ENCODE results near the gene AGO3. TPM values are rescaled to one million over a fixed set of nuclear protein-coding genes. Genes with fewer than 3 reads are reported as not detected.
"Not testable (repeated sequence)": the region's sequence is repeated elsewhere in the genome, so short reads cannot be mapped to it uniquely, and the experiment has no call there.

The AGO3 gene
- total and polyA plus RNA-seq, 9 donors: 5.6 to 25.9 (median 9.6) TPM

DNA sequence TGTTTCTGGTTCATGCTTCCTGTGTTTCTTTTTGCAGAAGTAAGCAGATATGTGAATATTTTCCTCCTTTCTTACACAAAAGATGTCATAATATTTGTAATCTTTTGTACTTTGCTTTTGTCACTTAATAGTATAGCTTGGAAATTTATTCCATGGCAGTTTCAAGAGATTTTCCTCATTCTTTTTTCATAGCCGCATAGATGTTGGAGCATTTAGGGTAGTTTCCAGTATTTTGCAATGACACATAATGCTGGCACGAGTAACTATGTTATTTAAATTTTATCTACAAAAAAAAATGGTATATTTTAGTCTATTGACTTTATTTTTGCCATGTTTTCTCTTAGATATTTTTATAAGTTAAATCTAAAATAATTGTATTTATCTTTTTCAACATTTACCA lies 40.7 kb downstream of the AGO3 start:
- Histone ChIP-seq H3K27ac (ENCODE audit: low read length) (no peak overlapping the region), H3K9me3 (replicated peaks; ENCODE audit: control insufficient read depth, low read depth, low read length) (no peaks in the 10 kb centered on the region), H3K4me1 (ENCODE audit: control insufficient read depth, insufficient read depth, low read length) (no peaks in the 10 kb centered on the region), H3K36me3 (ENCODE audit: control insufficient read depth, insufficient read depth, low read length) (peaks cover 7% of the 10 kb centered on the region), H3K4me3 (ENCODE audit: low read length) (no peak overlapping the region), H3K27me3 (ENCODE audit: control insufficient read depth, insufficient read depth, low read length) (no peaks in the 10 kb centered on the region)
- DNase-seq: no peak
- WGBS (ENCODE audit: insufficient coverage): no CpG with 5 or more reads among the region's 2 CpGs

DNA sequence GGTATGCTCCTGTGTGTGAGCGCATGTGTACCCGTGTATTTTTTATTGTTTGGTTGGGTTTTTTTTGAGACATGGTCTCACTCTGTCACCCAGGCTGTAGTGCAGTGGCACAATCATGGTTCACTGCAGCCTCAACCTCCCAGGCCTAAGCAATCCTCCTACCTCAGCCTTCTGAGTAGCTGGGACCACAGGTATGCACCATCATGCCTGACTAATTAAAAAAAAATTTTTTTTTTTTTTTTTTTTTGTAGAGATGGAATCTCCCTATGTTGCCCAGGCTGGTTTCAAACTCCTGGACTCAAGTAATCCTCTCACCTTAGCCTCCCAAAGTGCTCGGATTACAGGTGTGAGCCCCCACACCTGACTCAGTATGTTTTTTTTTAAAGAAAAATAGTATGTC lies 41.7 kb downstream of the AGO3 start:
- WGBS (ENCODE audit: insufficient coverage): no CpG with 5 or more reads among the region's 3 CpGs
- not testable (repeated sequence) for H3K27ac ChIP-seq (ENCODE audit: low read length); H3K36me3 ChIP-seq (ENCODE audit: control insufficient read depth, insufficient read depth, low read length); H3K27me3 ChIP-seq (ENCODE audit: control insufficient read depth, insufficient read depth, low read length); H3K4me1 ChIP-seq (ENCODE audit: control insufficient read depth, insufficient read depth, low read length); H3K9me3 ChIP-seq (replicated peaks; ENCODE audit: control insufficient read depth, low read depth, low read length); DNase-seq; H3K4me3 ChIP-seq (ENCODE audit: low read length)

DNA sequence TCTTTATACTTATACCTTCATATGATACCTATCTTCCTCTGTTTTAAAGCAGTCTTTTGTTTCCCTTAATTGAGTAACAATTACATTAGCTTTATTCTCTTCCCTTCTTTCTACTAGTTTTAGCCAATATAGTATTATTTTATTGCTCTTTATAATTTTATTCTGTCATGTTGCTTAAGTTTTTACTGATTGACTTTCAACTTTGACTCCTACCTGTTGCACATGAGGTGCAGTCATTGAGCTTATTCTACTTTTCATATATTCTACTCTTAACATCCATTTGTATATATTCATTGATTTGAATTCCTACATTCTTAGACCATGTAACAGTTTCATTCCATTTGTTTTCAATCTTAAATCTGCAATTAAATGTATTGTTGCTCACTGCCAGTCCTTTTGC lies 49.2 kb downstream of the AGO3 start:
- Histone ChIP-seq H3K4me1 (ENCODE audit: control insufficient read depth, insufficient read depth, low read length) (no peaks in the 10 kb centered on the region), H3K27ac (ENCODE audit: low read length) (no peak overlapping the region), H3K36me3 (ENCODE audit: control insufficient read depth, insufficient read depth, low read length) (peaks cover 8% of the 10 kb centered on the region), H3K27me3 (ENCODE audit: control insufficient read depth, insufficient read depth, low read length) (no peaks in the 10 kb centered on the region), H3K9me3 (replicated peaks; ENCODE audit: control insufficient read depth, low read depth, low read length) (no peaks in the 10 kb centered on the region), H3K4me3 (ENCODE audit: low read length) (no peak overlapping the region)
- no peak for DNase-seq

DNA sequence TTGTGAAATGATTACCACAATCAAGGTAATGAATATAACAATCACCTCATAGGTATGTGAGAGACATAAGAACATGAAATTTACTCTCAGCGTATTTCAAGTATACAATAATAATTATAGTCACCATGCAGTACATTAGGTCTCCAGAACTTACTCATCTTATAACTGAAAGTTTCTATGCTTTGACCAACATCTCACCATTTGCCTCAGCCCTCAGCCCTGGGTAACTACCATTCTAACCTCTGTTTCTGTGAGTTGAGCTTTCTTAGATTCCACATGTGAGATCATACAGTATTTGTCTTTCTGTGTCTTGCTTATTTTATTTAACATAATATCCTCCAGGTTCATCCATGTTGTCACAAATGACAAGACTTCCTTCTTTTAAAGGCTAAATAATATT lies 57.3 kb downstream of the AGO3 start:
- Histone ChIP-seq H3K27me3 (ENCODE audit: control insufficient read depth, insufficient read depth, low read length) (no peaks in the 10 kb centered on the region), H3K4me3 (ENCODE audit: low read length) (no peak overlapping the region), H3K4me1 (ENCODE audit: control insufficient read depth, insufficient read depth, low read length) (no peaks in the 10 kb centered on the region), H3K36me3 (ENCODE audit: control insufficient read depth, insufficient read depth, low read length) (peaks cover 6% of the 10 kb centered on the region), H3K9me3 (replicated peaks; ENCODE audit: control insufficient read depth, low read depth, low read length) (no peaks in the 10 kb centered on the region), H3K27ac (ENCODE audit: low read length) (no peak overlapping the region)
- no peak for DNase-seq
- WGBS (ENCODE audit: insufficient coverage): no CpG with 5 or more reads among the region's 1 CpG

DNA sequence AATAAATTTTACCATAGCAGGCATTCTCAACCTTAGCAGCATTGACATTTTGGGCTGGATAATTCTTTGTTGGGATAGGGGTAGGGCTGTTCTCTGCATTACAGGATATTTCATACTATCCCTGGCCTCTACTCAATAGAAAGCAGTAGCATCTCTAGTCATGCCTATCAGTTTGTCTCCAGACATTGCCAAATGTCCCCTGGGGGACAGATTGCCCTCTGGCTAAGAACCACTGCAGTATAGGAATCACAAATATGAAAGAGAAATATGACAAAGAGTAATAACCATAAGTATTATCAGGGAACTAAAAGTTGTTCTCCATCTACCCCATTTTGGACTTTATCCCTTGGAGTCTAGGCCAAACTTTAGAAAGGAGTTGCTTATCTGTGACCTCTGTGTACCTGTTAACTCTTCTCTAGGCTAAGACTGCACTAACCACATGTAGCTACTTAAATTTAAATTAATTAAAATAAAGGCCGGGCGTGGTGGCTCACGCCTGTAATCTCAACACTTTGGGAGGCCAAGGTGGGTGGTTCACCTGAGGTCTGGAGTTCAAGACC lies 76.1 kb downstream of the AGO3 start:
- H3K9me3 ChIP-seq (replicated peaks; ENCODE audit: control insufficient read depth, low read depth, low read length): no peaks in the 10 kb centered on the region
- peaks cover 4% of the 10 kb centered on the region for H3K36me3 ChIP-seq (ENCODE audit: control insufficient read depth, insufficient read depth, low read length)
- no peaks in the 10 kb centered on the region for H3K27me3 ChIP-seq (ENCODE audit: control insufficient read depth, insufficient read depth, low read length)
- no peak for DNase-seq
- 100% methylated on average over 3 of the region's 3 CpGs for WGBS (ENCODE audit: insufficient coverage)
- H3K4me1 ChIP-seq (ENCODE audit: control insufficient read depth, insufficient read depth, low read length): no peaks in the 10 kb centered on the region
- no peak overlapping the region for H3K4me3 ChIP-seq (ENCODE audit: low read length)
- no peak overlapping the region for H3K27ac ChIP-seq (ENCODE audit: low read length)

DNA sequence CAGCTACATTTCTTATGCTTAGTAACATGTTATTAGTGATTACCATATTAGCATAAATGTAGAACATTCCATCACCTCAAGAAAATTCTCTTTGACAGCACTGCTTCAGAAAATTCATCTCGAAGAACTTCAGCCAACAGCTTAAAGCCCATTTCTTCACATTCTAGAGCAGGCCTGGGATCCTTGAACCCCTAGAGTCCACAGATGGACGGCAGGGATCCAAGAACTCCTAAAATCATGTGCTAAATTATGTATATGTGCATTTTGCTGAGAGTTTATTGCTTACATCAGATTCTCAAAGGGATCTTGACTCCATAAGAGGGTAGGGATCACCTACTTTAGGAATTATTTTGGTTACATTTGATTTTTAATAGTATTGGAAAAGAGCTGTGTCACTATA lies 76.8 kb downstream of the AGO3 start:
- WGBS (ENCODE audit: insufficient coverage): 40% methylated on average over 1 of the region's 2 CpGs
- Histone ChIP-seq H3K36me3 (ENCODE audit: control insufficient read depth, insufficient read depth, low read length) (peaks cover 4% of the 10 kb centered on the region), H3K27ac (ENCODE audit: low read length) (no peak overlapping the region), H3K9me3 (replicated peaks; ENCODE audit: control insufficient read depth, low read depth, low read length) (no peaks in the 10 kb centered on the region), H3K4me3 (ENCODE audit: low read length) (no peak overlapping the region), H3K4me1 (ENCODE audit: control insufficient read depth, insufficient read depth, low read length) (no peaks in the 10 kb centered on the region), H3K27me3 (ENCODE audit: control insufficient read depth, insufficient read depth, low read length) (no peaks in the 10 kb centered on the region)
- DNase-seq: peak; percentile 83

DNA sequence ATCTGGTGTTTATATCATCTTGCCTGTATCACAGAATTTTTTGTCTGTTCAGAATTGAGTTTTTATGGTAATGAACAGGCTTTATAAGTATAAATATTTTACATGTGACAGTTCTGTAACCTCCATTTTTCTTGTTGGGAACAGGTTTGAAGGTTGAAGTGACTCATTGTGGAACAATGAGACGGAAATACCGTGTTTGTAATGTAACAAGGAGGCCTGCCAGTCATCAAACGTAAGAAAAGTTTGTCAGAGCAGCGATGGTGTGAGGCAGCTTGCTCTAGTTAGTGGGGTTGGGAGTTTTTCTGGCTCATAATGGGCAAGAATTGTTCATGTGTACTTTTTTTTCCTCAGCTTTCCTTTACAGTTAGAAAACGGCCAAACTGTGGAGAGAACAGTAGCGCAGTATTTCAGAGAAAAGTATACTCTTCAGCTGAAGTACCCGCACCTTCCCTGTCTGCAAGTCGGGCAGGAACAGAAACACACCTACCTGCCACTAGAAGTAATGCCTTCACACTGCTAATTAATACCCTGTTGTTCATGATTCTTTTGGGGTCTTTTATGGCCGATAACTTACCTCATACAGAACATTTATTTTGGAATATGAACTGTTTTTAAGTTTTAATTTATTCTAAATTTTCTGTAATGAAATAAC lies 77.8 kb downstream of the AGO3 start:
- Histone ChIP-seq H3K4me1 (ENCODE audit: control insufficient read depth, insufficient read depth, low read length) (no peaks in the 10 kb centered on the region), H3K9me3 (replicated peaks; ENCODE audit: control insufficient read depth, low read depth, low read length) (no peaks in the 10 kb centered on the region), H3K4me3 (ENCODE audit: low read length) (no peak overlapping the region), H3K27ac (ENCODE audit: low read length) (no peak overlapping the region), H3K36me3 (ENCODE audit: control insufficient read depth, insufficient read depth, low read length) (peaks cover 7% of the 10 kb centered on the region), H3K27me3 (ENCODE audit: control insufficient read depth, insufficient read depth, low read length) (no peaks in the 10 kb centered on the region)
- 77% methylated on average over 4 of the region's 9 CpGs for WGBS (ENCODE audit: insufficient coverage)
- no peak for DNase-seq

DNA sequence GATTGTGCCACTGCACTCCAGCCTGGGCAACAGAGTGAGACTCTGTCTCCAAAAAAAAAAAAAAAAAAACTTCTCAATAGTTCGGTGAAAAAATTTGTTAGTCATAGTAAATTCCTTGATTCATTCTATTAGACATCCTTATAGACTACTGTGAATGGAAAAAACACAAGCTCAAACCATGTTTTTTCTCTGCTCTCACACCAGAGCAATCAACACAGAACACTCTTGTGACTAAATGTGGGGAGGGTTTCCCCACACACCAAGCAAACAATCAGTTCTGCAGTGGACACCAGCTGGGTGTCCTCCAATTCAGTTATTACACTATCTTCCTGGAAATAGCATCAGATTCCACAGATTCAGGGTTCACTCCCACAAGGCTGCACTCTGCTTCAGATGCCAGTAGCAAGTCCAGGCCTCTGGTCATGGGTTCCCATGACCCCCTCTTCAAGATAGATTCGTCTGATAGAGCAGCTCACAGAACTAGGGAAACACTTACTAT lies 83.9 kb downstream of the AGO3 start:
- Histone ChIP-seq H3K9me3 (replicated peaks; ENCODE audit: control insufficient read depth, low read depth, low read length) (no peaks in the 10 kb centered on the region), H3K27me3 (ENCODE audit: control insufficient read depth, insufficient read depth, low read length) (no peaks in the 10 kb centered on the region), H3K27ac (ENCODE audit: low read length) (no peak overlapping the region), H3K4me1 (ENCODE audit: control insufficient read depth, insufficient read depth, low read length) (no peaks in the 10 kb centered on the region), H3K36me3 (ENCODE audit: control insufficient read depth, insufficient read depth, low read length) (peaks cover 33% of the 10 kb centered on the region), H3K4me3 (ENCODE audit: low read length) (no peak overlapping the region)
- no peak for DNase-seq
- no CpG with 5 or more reads among the region's 2 CpGs for WGBS (ENCODE audit: insufficient coverage)

DNA sequence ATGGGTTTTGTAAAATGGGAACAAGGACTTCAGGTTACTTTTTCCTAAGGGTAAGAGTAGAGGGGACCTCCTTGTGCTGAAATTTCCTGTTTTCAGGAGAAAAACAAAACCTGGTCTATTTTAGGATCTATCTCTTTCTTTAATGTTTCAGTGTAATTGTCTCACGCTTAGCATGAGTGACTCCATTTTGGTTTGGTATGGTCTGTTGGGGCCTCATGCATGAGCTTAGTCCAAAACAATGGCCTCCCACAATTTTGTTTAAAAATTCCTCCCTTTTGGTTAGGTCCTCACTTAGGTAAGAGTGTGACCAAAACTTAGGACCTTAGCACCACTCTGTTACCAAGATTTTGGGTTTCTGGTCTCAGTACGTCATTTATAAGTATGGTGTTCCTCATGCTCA lies 85.8 kb downstream of the AGO3 start:
- Histone ChIP-seq H3K27ac (ENCODE audit: low read length) (no peak overlapping the region), H3K27me3 (ENCODE audit: control insufficient read depth, insufficient read depth, low read length) (no peaks in the 10 kb centered on the region), H3K9me3 (replicated peaks; ENCODE audit: control insufficient read depth, low read depth, low read length) (no peaks in the 10 kb centered on the region), H3K4me3 (ENCODE audit: low read length) (no peak overlapping the region), H3K4me1 (ENCODE audit: control insufficient read depth, insufficient read depth, low read length) (no peaks in the 10 kb centered on the region), H3K36me3 (ENCODE audit: control insufficient read depth, insufficient read depth, low read length) (peaks cover 36% of the 10 kb centered on the region)
- no CpG with 5 or more reads among the region's 2 CpGs for WGBS (ENCODE audit: insufficient coverage)
- no peak for DNase-seq

DNA sequence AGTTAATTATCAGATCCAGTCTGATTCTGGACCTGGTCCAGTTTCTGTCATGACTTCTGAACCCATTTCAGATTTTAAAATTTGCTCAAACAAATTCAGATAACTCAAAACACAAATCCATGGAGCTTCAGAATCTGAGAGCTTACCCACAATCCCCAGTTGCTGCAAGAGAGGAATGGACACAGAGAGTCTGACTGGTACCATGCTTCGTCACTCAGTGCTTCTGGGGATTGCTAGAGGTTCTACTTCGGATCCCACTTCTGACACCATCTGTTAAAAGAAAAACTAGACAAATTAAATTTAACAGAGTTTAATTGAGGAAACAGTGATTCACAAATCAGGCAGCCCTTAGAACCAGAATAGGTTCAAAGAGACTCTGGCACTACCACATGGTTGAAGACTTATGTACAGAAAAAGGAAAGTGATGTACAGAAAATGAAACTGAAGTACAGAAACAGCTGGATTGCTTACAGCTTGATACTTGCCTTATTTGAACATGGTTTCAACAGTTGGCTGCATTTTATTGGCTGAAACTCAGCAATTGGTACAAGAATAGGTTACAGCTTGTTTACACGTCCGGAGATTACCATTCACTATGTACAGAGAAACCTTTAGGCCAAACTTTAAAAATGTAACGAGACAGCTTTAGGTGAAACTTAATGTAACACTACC lies 92.3 kb downstream of the AGO3 start:
- no peaks in the 10 kb centered on the region for H3K4me1 ChIP-seq (ENCODE audit: control insufficient read depth, insufficient read depth, low read length)
- H3K27me3 ChIP-seq (ENCODE audit: control insufficient read depth, insufficient read depth, low read length): no peaks in the 10 kb centered on the region
- peaks cover 2% of the 10 kb centered on the region for H3K9me3 ChIP-seq (replicated peaks; ENCODE audit: control insufficient read depth, low read depth, low read length)
- no peak overlapping the region for H3K27ac ChIP-seq (ENCODE audit: low read length)
- WGBS (ENCODE audit: insufficient coverage): no CpG with 5 or more reads among the region's 5 CpGs
- no peak for DNase-seq
- no peak overlapping the region for H3K4me3 ChIP-seq (ENCODE audit: low read length)
- peaks cover 25% of the 10 kb centered on the region for H3K36me3 ChIP-seq (ENCODE audit: control insufficient read depth, insufficient read depth, low read length)
